HT1080 (cell line): Measurements from ENCODE around the gene MAP4K2. TPM values are rescaled to one million over a fixed set of nuclear protein-coding genes. Genes with fewer than 3 reads are reported as not detected.

Experiments
- DNase-seq: peaks from one replicate; pipeline ENCODE4 v3.0.0-alpha.2; 2015; ENCODE audit warnings: low read depth
- total RNA-seq: library from RNA; depleted of rRNA; stranded (reverse); fragments of >200 nt; shearing (Covaris generic); gene quantifications from 2 replicates; pipeline ENCODE4 v1.2.3, GENCODE V29; 2014

The MAP4K2 gene
- total RNA-seq, 1 experiment from 2014 or later: 23.3 TPM

DNA sequence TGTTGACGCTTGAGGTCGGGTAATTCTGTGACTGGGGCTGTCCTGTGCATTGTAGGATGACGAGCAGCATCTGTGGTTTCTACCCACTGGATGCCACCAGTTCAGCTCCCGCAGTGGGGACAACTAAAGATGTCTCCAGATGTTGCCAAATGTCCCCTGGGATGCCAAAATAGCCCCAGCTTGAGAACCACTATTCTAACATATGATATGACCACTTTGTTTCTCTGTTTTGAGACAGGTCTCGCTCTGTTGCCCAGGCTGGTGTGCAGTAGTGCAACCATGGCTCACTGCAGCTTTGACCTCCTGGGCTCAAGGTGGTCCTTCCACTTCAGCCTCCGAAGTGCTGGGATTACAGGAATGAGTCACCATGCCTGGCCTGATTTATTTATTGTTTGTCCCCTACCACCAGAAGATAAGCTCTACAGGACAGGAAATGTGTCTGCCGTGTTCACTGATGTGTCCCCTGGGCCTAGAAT, 11.7 kb upstream of the MAP4K2 start:
- DNase-seq: peak; percentile 30

GRCh38 chr11:64813826-64814225, 10.8 kb upstream of the MAP4K2 start:
- no peak for DNase-seq

- no peak for DNase-seq
These were observed 7.9 kb upstream of the MAP4K2 start for GRCh38 chr11:64810891-64811272.

GRCh38 chr11:64810271-64810890, 7.4 kb upstream of the MAP4K2 start, which contains the start of gene MEN1:
Gene MEN1, minus strand, starts transcription at chr11:64810551. Its CDS starts 442 bp downstream, at chr11:64810109.
- DNase-seq: peak; percentile 98

DNA sequence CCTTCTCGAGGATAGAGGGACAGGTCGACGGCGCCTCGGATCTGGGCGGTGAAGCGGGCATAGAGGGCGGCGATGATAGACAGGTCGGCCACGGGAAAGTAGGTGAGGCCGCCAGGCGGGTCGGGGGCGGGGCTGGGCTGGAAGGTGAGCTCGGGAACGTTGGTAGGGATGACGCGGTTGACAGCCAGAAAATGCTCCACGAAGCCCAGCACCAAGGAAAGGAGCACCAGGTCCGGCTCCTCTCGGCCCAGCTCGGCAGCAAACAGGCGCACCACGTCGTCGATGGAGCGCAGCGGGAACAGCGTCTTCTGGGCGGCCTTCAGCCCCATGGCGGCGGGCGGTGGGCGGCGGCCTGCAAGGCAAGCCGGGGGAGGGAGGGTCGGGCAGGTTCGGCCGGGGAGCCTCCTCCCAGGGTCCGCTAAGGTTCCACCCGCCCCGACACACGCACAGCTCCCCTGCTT, 6.8 kb upstream of the MAP4K2 start:
- DNase-seq: no peak

DNA sequence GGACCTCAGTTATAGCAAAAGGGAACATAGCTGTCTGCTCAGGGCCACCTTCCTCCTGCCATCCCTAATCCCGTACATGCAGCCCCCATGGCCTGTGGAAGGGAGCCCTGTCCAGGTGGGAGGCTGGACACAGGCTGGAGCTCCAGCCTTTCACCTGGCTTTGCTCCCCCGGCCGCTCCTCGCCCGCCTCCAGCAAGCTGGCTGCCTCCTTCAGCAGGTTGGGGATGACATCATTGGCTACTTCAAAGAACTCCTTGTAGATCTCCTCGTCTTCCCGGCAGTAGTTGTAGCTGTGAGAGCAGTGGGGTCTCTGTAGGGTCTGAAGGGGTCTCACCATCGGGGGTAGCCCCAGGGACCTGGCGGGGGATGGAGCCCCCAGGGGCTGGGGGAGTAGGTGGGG, 2.5 kb upstream of the MAP4K2 start:
- DNase-seq: no peak

- no peak for DNase-seq
These were observed 1.6 kb upstream of the MAP4K2 start for GRCh38 chr11:64804346-64805210.

DNA sequence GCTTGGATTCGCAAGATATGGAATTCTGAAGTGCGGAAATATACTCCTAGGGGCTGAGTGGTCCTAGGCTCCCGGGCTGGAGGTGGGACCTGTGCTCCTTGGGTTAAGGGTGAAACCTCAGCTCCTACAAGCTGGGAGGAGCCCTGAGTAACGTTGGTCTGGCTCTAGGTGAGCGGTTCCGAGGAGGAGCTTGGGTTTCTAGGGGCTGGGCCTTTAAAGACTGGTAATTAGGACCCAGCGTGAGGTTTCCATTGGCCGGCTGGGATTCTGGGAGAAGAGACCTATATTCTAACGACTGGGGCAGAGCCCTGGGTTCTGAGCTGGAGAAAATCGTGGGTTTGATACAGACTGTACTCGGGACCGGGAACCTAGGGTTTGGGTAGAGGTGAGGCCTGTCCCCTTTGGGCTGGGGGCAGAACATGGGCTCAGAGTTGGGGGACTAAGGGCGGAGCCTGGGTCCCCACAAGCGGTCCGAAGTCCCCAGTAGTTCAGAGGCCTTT, 882 bp upstream of the MAP4K2 start:
- DNase-seq: no peak

DNA sequence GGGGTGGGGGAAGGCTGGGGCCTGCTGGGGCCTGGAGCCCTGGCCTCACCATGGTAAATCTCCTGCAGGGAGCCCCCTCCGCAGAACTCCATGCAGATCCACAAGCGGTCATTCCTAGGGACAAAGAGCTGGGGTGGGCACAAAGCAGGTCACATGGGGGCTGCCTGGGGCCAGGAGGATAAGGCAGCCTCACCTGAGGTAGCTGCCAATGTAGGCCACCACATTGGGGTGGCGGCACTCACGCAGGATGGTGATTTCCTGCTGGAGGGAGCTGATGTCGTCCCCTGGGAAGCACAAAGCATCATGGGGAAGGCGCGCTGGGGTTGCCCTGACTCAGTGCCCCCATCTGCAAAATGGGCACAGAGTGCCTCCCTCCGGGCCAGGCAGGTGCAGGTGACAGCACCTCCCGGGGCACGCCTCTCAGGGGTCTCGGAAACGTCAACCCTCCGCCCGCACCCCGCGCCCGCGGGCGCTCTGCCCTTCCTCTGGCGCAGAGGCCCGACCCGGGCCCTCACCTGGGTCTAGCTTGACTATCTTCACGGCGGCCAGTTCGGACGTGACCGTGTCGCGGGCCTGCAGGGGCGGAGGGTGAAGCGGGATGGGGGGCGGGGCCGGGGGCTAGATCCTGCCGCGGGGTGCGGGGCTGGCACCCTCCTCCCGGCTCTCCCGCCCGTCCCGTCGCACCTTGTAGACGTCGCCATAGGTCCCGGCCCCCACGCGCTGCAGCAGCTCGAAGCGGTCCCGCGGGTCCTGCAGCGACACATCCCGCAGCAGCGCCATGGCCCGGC, 450 bp downstream of the MAP4K2 start:
- DNase-seq: no peak

GRCh38 chr11:64801561-64802369, 1.2 kb downstream of the MAP4K2 start:
- no peak for DNase-seq

DNA sequence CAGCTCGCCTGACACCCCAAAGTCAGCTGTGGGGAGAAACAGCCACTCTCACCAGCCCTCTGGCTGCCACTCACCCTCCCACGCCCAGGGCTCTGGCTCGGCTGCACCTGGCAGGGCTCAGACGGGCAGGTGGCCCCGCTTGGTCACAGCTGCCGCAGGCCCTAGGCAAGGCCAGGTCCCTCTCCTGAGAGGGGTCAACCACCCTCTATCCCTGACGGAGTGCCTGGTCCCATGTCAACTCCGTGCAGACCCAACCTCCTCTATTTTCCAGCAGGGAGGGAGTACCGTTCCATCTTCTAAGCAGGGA, 1.9 kb downstream of the MAP4K2 start:
- DNase-seq: no peak

- DNase-seq: no peak
These were observed 2.5 kb downstream of the MAP4K2 start for GRCh38 chr11:64800303-64801157.

- peak; percentile 19 for DNase-seq
These were observed 3.3 kb downstream of the MAP4K2 start for GRCh38 chr11:64799623-64800302.

GRCh38 chr11:64799256-64799622, 3.8 kb downstream of the MAP4K2 start:
- no peak for DNase-seq

DNA sequence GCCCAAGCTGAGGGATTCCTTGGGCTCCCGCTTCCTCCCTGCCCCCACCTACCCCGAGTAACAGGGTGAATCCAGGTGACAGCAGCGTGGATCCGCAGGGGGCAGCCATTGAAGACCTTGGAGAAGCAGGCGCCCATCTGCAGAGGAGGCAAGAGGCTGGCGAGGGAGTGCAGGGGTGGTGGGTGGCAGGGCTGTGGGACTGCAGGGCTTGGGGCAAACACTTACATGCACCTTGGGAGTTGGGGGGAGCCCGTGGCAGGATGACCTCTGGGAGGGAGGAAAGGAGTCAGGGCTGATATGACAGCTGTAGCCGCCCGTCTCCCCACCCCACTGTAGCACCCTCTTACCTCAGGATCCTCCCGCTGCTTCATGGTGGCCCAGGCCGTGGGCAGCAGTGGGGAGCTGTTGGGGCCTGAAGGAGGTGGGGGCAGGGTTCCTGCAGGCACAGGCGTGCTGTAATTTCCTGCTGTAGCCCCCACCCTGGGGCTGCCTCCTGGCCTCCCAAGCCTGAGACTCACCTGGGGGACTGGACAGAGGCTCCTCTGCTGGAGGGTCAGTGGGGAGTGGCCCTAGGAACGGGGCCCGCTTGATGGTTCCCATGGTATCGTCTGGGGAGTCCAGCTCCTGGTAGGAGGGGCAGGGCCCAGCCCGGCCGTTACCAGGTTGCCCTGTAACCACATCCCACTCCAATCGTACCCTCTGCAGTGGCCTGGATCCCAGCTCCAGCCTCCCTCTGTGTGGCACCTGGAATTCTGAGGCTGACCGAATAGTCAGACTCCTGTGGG, 6.1 kb downstream of the MAP4K2 start:
- no peak for DNase-seq

- DNase-seq: no peak
These were observed 6.8 kb downstream of the MAP4K2 start for GRCh38 chr11:64796047-64796756.

GRCh38 chr11:64794526-64794925, 8.5 kb downstream of the MAP4K2 start:
- no peak for DNase-seq
